HCT116 (cell line): Measurements from ENCODE around the gene RAP1GAP2. TPM values are rescaled to one million over a fixed set of nuclear protein-coding genes. Genes with fewer than 3 reads are reported as not detected.

ENCODE experiments used
- ATAC-seq: fragments of 200-7000 bp; cut with Tn5 transposase; 2 replicates; pipeline ENCODE4 v1.9.1; 2020; ENCODE audit warnings: mild to moderate bottlenecking, moderate library complexity
- BruUV-seq: library from RNA; stranded (reverse); fragments of 400-500 nt; replicated peaks from 2 replicates; lab custom pipeline; 2021; lab: Mats Ljungman, UMichigan
- CTCF ChIA-PET: fragments of 300-600 bp; sonication (Branson Sonifier 250); formaldehyde crosslinking; loops from one replicate; lab custom pipeline; 2021; ENCODE audit warnings: antibody characterized with exemption; lab: Charles Lee
- POLR2A ChIA-PET: fragments of 300-600, 350-600 bp; sonication (Branson Sonifier 250); formaldehyde crosslinking; loops from one replicate; lab custom pipeline; 2021; ENCODE audit warnings: antibody characterized with exemption; lab: Charles Lee
- RAD21 ChIA-PET, 2 experiments: fragments of 300-600 bp; sonication (Branson Sonifier 250); formaldehyde crosslinking; loops; one replicate each; lab custom pipeline; 2023; ENCODE audit warnings: low total read pairs in 2 of 2; ENCODE audit not compliant: uncharacterized antibody in 2 of 2, unreplicated experiment in 2 of 2, low non-redundant PET in 1 of 2; lab: Charles Lee
- DNase-seq: peaks from one replicate; pipeline ENCODE4 v3.0.0-alpha.2; 2010; ENCODE audit warnings: low read depth, low spot score
- H2AFZ ChIP-seq: fragments of 200-600 bp; shearing (Covaris generic), sonication (generic); 2 replicates; pipeline ENCODE4 v1.6.1; 2017; ENCODE audit warnings: low read depth, mixed run types, mixed read lengths, antibody characterized with exemption, low read length; ENCODE audit not compliant: poor library complexity, severe bottlenecking
- H3K27ac ChIP-seq: 2 replicates; pipeline ENCODE4 v1.5.1; 2012; ENCODE audit warnings: low read depth, low read length
- H3K27me3 ChIP-seq: fragments of 200-600 bp; sonication (generic); 2 replicates; pipeline ENCODE4 v1.6.1; 2016; ENCODE audit warnings: mixed run types, low read length, mixed read lengths; ENCODE audit not compliant: insufficient read depth
- H3K36me3 ChIP-seq, 2 experiments: fragments of 200-500 bp in 1 of 2; fragments of 200-600 bp in 1 of 2; sonication (Bioruptor generic) in 1 of 2; sonication (generic) in 1 of 2; 2 replicates each; pipeline versions ENCODE4 v1.5.1 to v1.6.1; 2014 to 2016; ENCODE audit warnings: low read length in 2 of 2, inconsistent platforms in 1 of 2, mixed read lengths in 1 of 2, mixed run types in 1 of 2; ENCODE audit not compliant: insufficient read depth in 2 of 2, control insufficient read depth in 1 of 2
- H3K4me1 ChIP-seq, 2 experiments: fragments of 200-600 bp in 1 of 2; sonication (generic) in 1 of 2; 2 replicates each; pipeline versions ENCODE4 v1.5.1 to v1.6.1; 2012 to 2017; ENCODE audit warnings: low read length in 2 of 2, inconsistent platforms in 1 of 2, mild to moderate bottlenecking in 1 of 2, mixed read lengths in 1 of 2, mixed run types in 1 of 2, moderate library complexity in 1 of 2; ENCODE audit not compliant: insufficient read depth in 2 of 2, control insufficient read depth in 1 of 2
- H3K4me2 ChIP-seq: fragments of 200-600 bp; sonication (generic); 2 replicates; pipeline ENCODE4 v1.6.1; 2017; ENCODE audit warnings: mixed run types, low read length, mixed read lengths
- H3K4me3 ChIP-seq, 2 experiments: fragments of 200-600 bp in 1 of 2; sonication (generic) in 1 of 2; replicated peaks in 1 of 2; 2 replicates each; pipeline ENCODE4 v1.5.1; 2011 to 2016; ENCODE audit warnings: low read length in 2 of 2, control low read depth in 1 of 2, low read depth in 1 of 2, mild to moderate bottlenecking in 1 of 2, mixed read lengths in 1 of 2, mixed run types in 1 of 2
- H3K79me2 ChIP-seq: fragments of 200-600 bp; sonication (generic); 2 replicates; pipeline ENCODE4 v1.6.1; 2017; ENCODE audit warnings: mild to moderate bottlenecking, mixed run types, low read length, moderate library complexity, mixed read lengths; ENCODE audit not compliant: insufficient read depth
- H3K9ac ChIP-seq: fragments of 200-600 bp; sonication (generic); 2 replicates; pipeline ENCODE4 v1.6.1; 2016; ENCODE audit warnings: low read length, mixed read lengths
- H3K9me2 ChIP-seq: fragments of 200-600 bp; sonication (generic), shearing (Covaris generic); 2 replicates; pipeline ENCODE4 v1.6.1; 2017; ENCODE audit warnings: mixed run types, mild to moderate bottlenecking, moderate library complexity; ENCODE audit not compliant: insufficient read depth
- H3K9me3 ChIP-seq, 2 experiments: fragments of 200-500 bp in 1 of 2; fragments of 200-600 bp in 1 of 2; sonication (Bioruptor generic) in 1 of 2; sonication (generic) in 1 of 2; 2 replicates each; pipeline ENCODE4 v1.6.1; 2014 to 2017; ENCODE audit warnings: low read length in 2 of 2, mixed read lengths in 2 of 2, inconsistent platforms in 1 of 2, low read depth in 1 of 2, mild to moderate bottlenecking in 1 of 2, mixed run types in 1 of 2, moderate library complexity in 1 of 2; ENCODE audit not compliant: control insufficient read depth in 1 of 2, insufficient read depth in 1 of 2
- H4K20me1 ChIP-seq: fragments of 200-600 bp; sonication (generic), shearing (Covaris generic); 2 replicates; pipeline ENCODE4 v1.6.1; 2017; ENCODE audit warnings: mixed run types, mild to moderate bottlenecking, moderate library complexity; ENCODE audit not compliant: insufficient read depth
- ATF3 ChIP-seq: IDR thresholded peaks from 2 replicates; pipeline ENCODE4 v1.6.1; 2012
- CBX3 ChIP-seq: IDR thresholded peaks from 2 replicates; pipeline ENCODE4 v1.6.1; 2012; ENCODE audit warnings: low read depth
- CEBPB ChIP-seq: IDR thresholded peaks from 2 replicates; pipeline ENCODE4 v1.6.1; 2012; ENCODE audit warnings: low read depth
- EGR1 ChIP-seq: IDR thresholded peaks from 2 replicates; pipeline ENCODE4 v1.6.1; 2012; ENCODE audit warnings: low read depth
- ELF1 ChIP-seq: IDR thresholded peaks from 2 replicates; pipeline ENCODE4 v1.6.1; 2012; ENCODE audit warnings: low read depth, borderline replicate concordance
- EZH2 ChIP-seq: fragments of 200-600 bp; sonication (generic); IDR thresholded peaks from 2 replicates; pipeline ENCODE4 v1.6.1; 2017; ENCODE audit warnings: antibody characterized with exemption, mixed run types
- FOSL1 ChIP-seq: IDR thresholded peaks from 2 replicates; pipeline ENCODE4 v1.6.1; 2012; ENCODE audit warnings: low read depth
- JUND ChIP-seq: IDR thresholded peaks from 2 replicates; pipeline ENCODE4 v1.6.1; 2012
- MAX ChIP-seq: IDR thresholded peaks from 2 replicates; pipeline ENCODE4 v1.6.1; 2012
- POLR2A ChIP-seq: IDR thresholded peaks from 2 replicates; pipeline ENCODE4 v1.7.0; 2011; ENCODE audit warnings: borderline replicate concordance; ENCODE audit not compliant: insufficient read depth, insufficient read length; ENCODE audit errors: extremely low read depth
- POLR2AphosphoS5 ChIP-seq: IDR thresholded peaks from 2 replicates; pipeline ENCODE4 v1.6.1; 2011; ENCODE audit warnings: mild to moderate bottlenecking, low read depth, low read length, moderate library complexity
- RAD21 ChIP-seq: IDR thresholded peaks from 2 replicates; pipeline ENCODE4 v1.6.1; 2012; ENCODE audit warnings: low read depth, mild to moderate bottlenecking
- SIN3A ChIP-seq: IDR thresholded peaks from 2 replicates; pipeline ENCODE4 v1.6.1; 2012; ENCODE audit warnings: low read depth
- SP1 ChIP-seq: IDR thresholded peaks from 2 replicates; pipeline ENCODE4 v1.6.1; 2012; ENCODE audit warnings: low read depth
- SRF ChIP-seq: IDR thresholded peaks from 2 replicates; pipeline ENCODE4 v1.6.1; 2012; ENCODE audit warnings: low read depth
- TCF7L2 ChIP-seq: IDR thresholded peaks from 2 replicates; pipeline ENCODE4 v1.7.0; 2011; ENCODE audit warnings: borderline replicate concordance, inconsistent platforms; ENCODE audit not compliant: insufficient read depth, insufficient read length; ENCODE audit errors: extremely low read depth
- YY1 ChIP-seq: IDR thresholded peaks from 2 replicates; pipeline ENCODE4 v1.6.1; 2011; ENCODE audit warnings: low read length, low read depth, moderate library complexity, mild to moderate bottlenecking; ENCODE audit not compliant: insufficient replicate concordance; ENCODE audit errors: extremely low read depth
- ZNF274 ChIP-seq: fragments of 200-500 bp; sonication (Bioruptor generic); IDR thresholded peaks from 2 replicates; pipeline ENCODE4 v1.6.1; 2014; ENCODE audit warnings: mild to moderate bottlenecking, low read depth, low read length, inconsistent platforms
- intact Hi-C: fragments of 100-400 bp; cut with micrococcal nuclease; formaldehyde crosslinking; loops from 2 replicates; pipeline ENCODE4 v1.10.0; 2022
- total RNA-seq: library from RNA; stranded (reverse); gene quantifications from one replicate; pipeline ENCODE4 v1.2.1, GENCODE V29; 2021; ENCODE audit not compliant: unreplicated experiment
- TF ChIP-seq, protein P1 (sequence below): IDR thresholded peaks from 2 replicates; pipeline ENCODE4 v1.6.1; 2011; ENCODE audit warnings: mild to moderate bottlenecking, low read length, moderate library complexity; ENCODE audit not compliant: insufficient replicate concordance; ENCODE audit errors: extremely low read depth

RAP1GAP2 gene
- total RNA-seq, 1 experiment from 2014 or later, result 54.6 TPM

GRCh38 chr17:2905269-2905668, 109.0 kb downstream of the RAP1GAP2 start:
- H2AFZ ChIP-seq, result no peak overlapping the region
- DNase-seq, result no peak
- no peaks in the 10 kb centered on the region for H3K36me3 ChIP-seq
- intact Hi-C loops, result no loop called here
- no peaks in the 10 kb centered on the region for H3K9me2 ChIP-seq
- H3K4me1 ChIP-seq, result no peaks in the 10 kb centered on the region; a peak in 1 of 4 replicates
- H3K9me3 ChIP-seq, result no peaks in the 10 kb centered on the region
- H3K9ac ChIP-seq, result no peak overlapping the region
- BruUV-seq, result no TSS peak
- TF ChIP-seq ATF3 (no peak), TCF7L2 (no peak), ELF1 (no peak), SP1 (no peak), YY1 (no peak), ZNF274 (no peak), RAD21 (no peak)
- TF ChIP-seq, all 23 proteins: peak for 0
- RAD21 ChIA-PET, result no interaction called here
- H3K27me3 ChIP-seq, result no peaks in the 10 kb centered on the region
- no peak overlapping the region for H3K4me2 ChIP-seq
- POLR2A ChIA-PET, result no interaction called here
- CTCF ChIA-PET, result no interaction called here
- H3K4me3 ChIP-seq, result no peak overlapping the region
- no peak for ATAC-seq
- H3K79me2 ChIP-seq, result no peaks in the 10 kb centered on the region
- H3K27ac ChIP-seq, result no peak overlapping the region
- no peaks in the 10 kb centered on the region for H4K20me1 ChIP-seq

- Histone ChIP-seq H3K9me2 (no peaks in the 10 kb centered on the region), H3K9me3 (no peaks in the 10 kb centered on the region), H3K79me2 (no peaks in the 10 kb centered on the region), H3K27me3 (no peaks in the 10 kb centered on the region), H3K9ac (no peak overlapping the region), H3K4me2 (no peak overlapping the region), H3K4me1 (no peaks in the 10 kb centered on the region), H2AFZ (no peak overlapping the region), H3K4me3 (no peak overlapping the region), H3K36me3 (no peaks in the 10 kb centered on the region), H3K27ac (no peak overlapping the region), H4K20me1 (no peaks in the 10 kb centered on the region)
- ChIA-PET CTCF (no interaction called here), RAD21 (no interaction called here), POLR2A (no interaction called here)
- ATAC-seq, result no peak
- intact Hi-C loops, result no loop called here
- BruUV-seq, result no TSS peak
- TF ChIP-seq JUND (no peak), CBX3 (no peak), SIN3A (no peak), POLR2AphosphoS5 (no peak), SRF (no peak), MAX (no peak), EZH2 (no peak), POLR2A (no peak), CEBPB (no peak), FOSL1 (no peak), TCF7L2 (no peak), EGR1 (no peak)
- TF ChIP-seq, protein P1, sequence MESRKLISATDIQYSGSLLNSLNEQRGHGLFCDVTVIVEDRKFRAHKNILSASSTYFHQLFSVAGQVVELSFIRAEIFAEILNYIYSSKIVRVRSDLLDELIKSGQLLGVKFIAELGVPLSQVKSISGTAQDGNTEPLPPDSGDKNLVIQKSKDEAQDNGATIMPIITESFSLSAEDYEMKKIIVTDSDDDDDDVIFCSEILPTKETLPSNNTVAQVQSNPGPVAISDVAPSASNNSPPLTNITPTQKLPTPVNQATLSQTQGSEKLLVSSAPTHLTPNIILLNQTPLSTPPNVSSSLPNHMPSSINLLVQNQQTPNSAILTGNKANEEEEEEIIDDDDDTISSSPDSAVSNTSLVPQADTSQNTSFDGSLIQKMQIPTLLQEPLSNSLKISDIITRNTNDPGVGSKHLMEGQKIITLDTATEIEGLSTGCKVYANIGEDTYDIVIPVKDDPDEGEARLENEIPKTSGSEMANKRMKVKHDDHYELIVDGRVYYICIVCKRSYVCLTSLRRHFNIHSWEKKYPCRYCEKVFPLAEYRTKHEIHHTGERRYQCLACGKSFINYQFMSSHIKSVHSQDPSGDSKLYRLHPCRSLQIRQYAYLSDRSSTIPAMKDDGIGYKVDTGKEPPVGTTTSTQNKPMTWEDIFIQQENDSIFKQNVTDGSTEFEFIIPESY, result no peak
- no peak for DNase-seq
These were observed 109.7 kb downstream of the RAP1GAP2 start for GRCh38 chr17:2905696-2906501.
